ENCODE data around the gene CDKN2B.
A peak's percentile ranks its signal among the peaks of the same experiment; 100 is the strongest.

CDKN2B gene

DNA sequence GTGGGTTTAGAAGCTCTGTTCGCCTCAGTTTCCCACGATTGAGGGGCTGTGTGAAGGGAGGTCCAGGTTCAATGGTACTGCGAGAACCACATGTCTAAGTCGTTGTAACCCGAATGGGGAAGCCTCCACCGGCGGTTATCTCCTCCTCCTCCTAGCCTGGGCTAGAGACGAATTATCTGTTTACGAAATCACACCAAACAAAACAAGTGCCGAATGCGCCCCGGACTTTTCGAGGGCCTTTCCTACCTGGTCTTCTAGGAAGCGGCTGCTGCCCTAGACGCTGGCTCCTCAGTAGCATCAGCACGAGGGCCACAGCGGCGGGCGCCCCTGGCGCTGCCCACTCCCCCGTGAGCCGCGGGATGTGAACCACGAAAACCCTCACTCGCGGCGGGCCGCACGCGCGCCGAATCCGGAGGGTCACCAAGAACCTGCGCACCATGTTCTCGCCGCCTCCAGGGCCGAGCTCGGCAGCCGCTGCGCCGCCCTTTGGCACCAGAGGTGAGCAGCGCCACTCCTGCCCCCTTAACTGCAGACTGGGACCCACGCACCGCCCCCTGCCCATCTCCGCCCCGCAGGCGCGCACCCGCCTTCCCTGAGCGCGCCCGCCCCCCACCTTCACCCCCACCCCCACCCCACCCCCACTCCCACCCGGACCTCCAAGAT lies 15.1 kb downstream of the CDKN2B start, which contains the start of gene CDKN2A:
TSS of gene CDKN2A (minus strand) at position 500 of the 663 bp plus-strand sequence.
- peak; percentile 62 to 75 for DNase-seq

- no peak for DNase-seq
Measured at GRCh38 chr9:21993007-21993406, 16.1 kb downstream of the CDKN2B start.

DNA sequence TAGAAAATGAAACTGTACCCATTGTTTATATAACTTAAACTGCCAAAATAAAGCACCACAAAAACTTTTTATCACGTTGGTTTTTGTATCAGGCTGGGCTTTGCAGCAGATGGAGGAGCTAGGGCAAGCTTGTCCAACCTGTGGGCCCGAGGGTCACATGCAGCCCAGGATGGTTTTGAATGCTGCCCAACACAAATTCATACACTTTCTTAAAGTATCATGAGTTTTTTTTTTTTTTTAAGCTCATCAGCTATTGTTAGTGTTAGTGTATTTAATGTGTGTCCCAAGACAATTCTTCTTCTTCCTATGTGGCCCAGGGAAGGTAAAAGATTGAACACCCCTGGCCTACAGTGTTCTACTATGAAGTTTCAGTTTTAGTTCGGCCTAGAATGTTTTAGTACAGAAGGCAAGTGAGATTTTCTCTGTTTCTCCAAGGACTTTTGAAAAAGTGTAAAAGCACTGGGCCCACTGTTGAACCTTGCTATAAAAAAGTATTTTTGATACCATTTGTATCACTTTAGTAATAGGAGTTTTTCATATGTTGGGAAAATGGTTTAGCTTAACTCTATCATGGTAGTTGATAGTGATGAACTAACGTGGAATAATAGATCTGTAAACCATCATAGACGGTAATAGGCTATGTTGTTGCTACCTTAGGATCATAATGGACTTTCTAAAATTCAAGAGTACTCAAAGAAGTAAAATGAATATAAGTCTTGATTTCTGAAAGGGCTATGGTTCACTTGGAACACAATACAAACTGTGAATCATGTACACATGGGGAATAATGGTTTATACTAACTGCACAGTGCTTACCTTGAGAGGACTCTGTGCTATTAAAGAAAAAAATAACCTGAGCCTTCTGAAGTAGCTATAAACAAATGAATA lies 17.8 kb downstream of the CDKN2B start:
- peak in 1 of 2 experiments; percentile 32 for DNase-seq

- peak in 1 of 2 experiments; percentile 49 for DNase-seq
Measured at GRCh38 chr9:21989440-21990189, 19.5 kb downstream of the CDKN2B start.

DNA sequence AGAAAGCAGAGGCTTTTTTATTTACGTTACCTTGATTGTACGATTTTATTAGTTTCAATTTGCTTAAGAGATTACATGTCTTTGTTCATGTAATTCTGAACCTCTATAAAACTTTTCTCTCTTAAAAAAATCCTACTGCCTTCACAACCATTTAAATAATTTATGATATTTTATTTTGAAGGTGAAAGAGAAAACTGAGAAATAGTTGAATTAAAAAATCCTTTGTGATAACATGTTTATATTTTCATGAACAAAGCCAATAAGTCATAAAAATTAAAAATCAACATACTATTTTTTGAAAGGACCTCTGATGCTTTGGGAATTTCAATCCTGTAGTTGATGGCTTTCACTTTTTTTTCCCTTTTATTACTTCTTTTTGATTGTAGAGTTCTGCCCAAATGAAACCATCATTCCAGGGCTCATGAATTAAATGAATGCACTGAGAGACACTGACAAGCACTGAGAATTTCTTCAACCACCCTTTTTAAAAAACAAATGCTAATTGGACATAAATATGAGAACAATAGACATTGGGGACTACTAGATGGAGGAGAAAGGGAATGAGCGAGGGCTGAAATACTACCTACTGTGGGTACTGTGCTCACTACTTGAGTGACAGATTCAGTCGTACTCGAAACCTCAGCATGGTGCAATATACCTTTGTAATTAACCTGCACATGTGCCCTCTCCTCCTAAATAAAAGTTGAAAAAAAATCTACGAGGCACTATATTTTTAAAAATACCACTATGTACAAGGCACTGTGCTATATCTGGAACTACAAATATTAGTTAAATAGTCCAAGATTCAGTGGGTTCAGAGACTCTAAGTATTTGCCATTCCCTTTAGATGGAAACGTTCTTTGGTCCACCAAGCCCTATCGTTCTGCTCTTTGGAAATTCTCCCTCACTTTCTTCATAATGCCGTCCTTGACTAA lies 20.8 kb downstream of the CDKN2B start:
- peak; percentile 18 to 67 for DNase-seq

- DNase-seq, result no peak
Measured at GRCh38 chr9:21985964-21986667, 23.0 kb downstream of the CDKN2B start.

DNA sequence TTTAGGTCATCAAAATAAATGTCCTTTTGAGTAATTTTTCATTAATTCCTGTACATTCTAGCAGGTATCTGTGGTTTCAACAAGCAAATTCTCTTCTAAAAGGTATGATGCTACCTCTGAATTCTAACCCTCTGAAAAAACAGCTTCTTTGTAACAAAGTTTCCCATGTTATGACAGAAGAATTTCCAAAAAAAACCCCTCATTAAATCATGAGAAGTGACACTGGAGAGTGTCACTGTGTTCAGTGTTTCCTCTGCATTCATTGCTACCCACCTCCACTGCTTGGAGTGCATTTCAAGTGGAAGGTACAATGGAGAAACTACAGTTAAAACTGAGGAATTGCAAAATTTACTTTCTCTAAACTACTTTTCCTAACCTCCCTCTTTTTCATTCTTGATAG lies 25.0 kb downstream of the CDKN2B start:
- no peak for DNase-seq

DNA sequence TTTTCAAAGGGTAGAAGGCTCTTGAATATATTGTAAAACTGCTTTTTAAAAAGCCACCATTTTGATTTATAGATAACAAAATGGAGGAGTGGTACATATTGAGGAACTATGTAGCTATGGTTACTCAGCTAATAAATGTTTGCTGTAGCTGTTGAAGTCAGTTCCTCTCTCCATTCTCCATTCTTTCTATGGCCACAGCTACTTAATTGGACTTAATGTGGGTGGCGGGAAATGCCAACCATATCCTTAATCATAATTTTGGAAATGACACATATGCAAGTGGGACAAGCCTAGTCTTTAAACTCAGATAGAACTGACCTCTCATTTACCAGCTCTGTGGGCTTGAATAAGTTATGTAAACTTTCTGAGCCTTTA lies 25.6 kb downstream of the CDKN2B start:
- peak; percentile 16 to 64 for DNase-seq

DNA sequence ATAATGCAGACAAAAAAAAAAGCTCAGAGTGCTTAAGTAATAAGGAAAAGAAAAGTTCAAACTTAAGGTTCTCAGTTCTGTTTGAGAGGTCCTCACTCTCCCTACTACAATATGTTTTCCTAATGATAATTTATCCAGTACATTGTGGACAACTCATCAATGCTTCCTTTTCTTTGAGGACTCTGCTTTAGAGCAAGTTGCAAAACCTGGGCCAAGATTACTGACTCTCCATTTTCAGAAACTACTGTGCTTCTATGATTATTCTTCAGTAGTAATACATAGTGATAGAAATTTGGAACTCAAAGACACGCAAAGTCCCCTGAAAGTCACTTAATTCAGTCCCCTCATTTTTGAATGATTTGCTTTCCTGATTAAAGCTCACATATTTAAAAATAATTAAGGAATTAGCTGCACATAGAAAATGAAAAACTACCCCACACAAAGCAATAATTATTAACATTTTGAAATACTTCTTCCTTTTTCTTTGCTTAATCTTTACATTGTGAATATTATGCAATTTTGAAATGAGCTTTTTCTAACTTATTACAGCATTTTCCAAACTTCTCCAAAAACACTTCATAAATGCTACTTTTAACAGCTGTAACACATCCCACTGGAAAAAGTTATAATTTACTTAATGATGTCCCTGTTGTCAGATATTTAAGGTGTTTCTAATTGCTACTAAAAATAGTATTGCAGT lies 26.1 kb downstream of the CDKN2B start:
- no peak for DNase-seq

GRCh38 chr9:21982391-21982790 lies 26.7 kb downstream of the CDKN2B start:
- no peak for DNase-seq

- DNase-seq, result no peak
Measured at GRCh38 chr9:21976334-21976875, 32.7 kb downstream of the CDKN2B start.

- peak; percentile 93 for DNase-seq
Measured at GRCh38 chr9:21974722-21975409, 34.2 kb downstream of the CDKN2B start.

- peak; percentile 67 to 81 for DNase-seq
Measured at GRCh38 chr9:21974343-21974721, 34.8 kb downstream of the CDKN2B start.

DNA sequence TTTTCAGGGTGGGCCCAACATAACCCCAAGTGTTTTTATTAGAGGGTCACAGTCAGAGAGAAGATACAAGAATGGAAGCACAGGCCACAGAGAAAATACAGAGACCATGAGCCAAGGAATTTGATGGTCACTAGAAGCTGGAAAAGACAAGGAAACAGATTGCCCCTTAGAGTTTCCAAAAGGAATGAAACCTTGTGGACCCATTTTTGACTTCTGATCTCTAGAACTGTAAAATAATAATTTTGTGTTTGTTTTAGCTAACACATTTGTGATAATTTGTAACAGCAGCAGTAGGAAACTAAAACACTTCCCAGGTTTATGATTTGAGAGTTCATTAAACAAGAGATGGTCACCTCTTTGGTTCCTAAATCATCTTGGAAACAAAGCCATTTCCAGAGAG lies 36.7 kb downstream of the CDKN2B start:
- DNase-seq, result no peak

DNA sequence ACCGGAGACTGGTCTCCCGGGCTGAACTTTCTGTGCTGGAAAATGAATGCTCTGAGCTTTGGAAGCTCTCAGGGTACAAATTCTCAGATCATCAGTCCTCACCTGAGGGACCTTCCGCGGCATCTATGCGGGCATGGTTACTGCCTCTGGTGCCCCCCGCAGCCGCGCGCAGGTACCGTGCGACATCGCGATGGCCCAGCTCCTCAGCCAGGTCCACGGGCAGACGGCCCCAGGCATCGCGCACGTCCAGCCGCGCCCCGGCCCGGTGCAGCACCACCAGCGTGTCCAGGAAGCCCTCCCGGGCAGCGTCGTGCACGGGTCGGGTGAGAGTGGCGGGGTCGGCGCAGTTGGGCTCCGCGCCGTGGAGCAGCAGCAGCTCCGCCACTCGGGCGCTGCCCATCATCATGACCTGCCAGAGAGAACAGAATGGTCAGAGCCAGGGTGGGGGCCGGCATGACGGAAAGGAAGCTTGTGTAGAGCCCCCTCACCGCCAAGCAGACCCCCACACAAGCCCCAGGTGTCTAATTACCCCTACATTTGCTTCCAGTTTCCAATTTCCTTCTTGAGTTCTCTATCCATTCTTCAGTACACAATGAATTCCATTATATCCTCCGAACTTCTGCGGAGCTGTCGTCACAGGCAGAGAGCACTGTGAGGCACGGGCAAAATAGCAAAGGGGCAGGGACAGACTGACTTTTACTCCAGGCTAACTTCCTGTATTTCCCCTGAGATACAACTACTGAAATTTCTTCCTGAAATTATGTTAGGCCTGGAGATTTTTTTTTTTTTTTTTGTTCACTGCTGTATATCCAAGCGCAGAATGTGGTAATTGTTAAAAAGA lies 38.1 kb downstream of the CDKN2B start:
- DNase-seq, result no peak

- no peak for DNase-seq
Measured at GRCh38 chr9:21969951-21970799, 38.9 kb downstream of the CDKN2B start.

- DNase-seq, result no peak
Measured at GRCh38 chr9:21969011-21969940, 39.8 kb downstream of the CDKN2B start.

Measured in NCI-H2081 (cell line).